B cell (primary cell): Measurements from ENCODE around the gene IRGC. TPM values are rescaled to one million over a fixed set of nuclear protein-coding genes. Genes with fewer than 3 reads are reported as not detected.

Source experiments
- ATAC-seq: fragments of 200-7000 bp; cut with Tn5 transposase; one replicate; pipeline ENCODE4 v1.10.0; 2021; ENCODE audit warnings: low read depth, mild to moderate bottlenecking, moderate number of reproducible peaks, moderate library complexity
- CTCF ChIA-PET: fragments of 350-600 bp; sonication (Branson Sonifier 250); formaldehyde crosslinking; loops from one replicate; lab custom pipeline; 2021; ENCODE audit warnings: antibody characterized with exemption, inconsistent platforms; lab: Charles Lee
- POLR2A ChIA-PET: fragments of 350-600 bp; sonication (Branson Sonifier 250); formaldehyde crosslinking; loops from one replicate; lab custom pipeline; 2021; ENCODE audit warnings: antibody characterized with exemption; lab: Charles Lee
- DNase-seq: peaks from one replicate; pipeline ENCODE4 v3.0.0; 2013
- H2AFZ ChIP-seq: 2 replicates; pipeline ENCODE4 v1.6.1; 2012; ENCODE audit warnings: mild to moderate bottlenecking, low read depth, low read length; ENCODE audit not compliant: insufficient read depth, poor library complexity, severe bottlenecking
- H3K27ac ChIP-seq, 2 donors: 1 replicate in 1 of 2; 2 replicates in 1 of 2; pipeline ENCODE4 v1.5.1; 2012 to 2013; ENCODE audit warnings: low read length in 2 of 2, mild to moderate bottlenecking in 2 of 2, moderate library complexity in 1 of 2
- H3K27me3 ChIP-seq, 4 experiments: fragments of 200-600 bp in 1 of 4; sonication (generic) in 1 of 4; replicated peaks in 1 of 4; 1 replicate in 2 of 4; 2 replicates in 2 of 4; pipeline versions ENCODE4 v1.6.1 to v1.7.0; 2013 to 2016; ENCODE audit warnings: low read length in 3 of 4, mild to moderate bottlenecking in 2 of 4, mixed read lengths in 1 of 4, moderate library complexity in 1 of 4; ENCODE audit not compliant: insufficient read depth in 4 of 4, control insufficient read depth in 3 of 4; ENCODE audit errors: control extremely low read depth in 1 of 4
- H3K36me3 ChIP-seq, 2 experiments: replicated peaks in 1 of 2; 1 replicate in 1 of 2; 2 replicates in 1 of 2; pipeline versions ENCODE4 v1.6.1 to v1.7.1; 2013; ENCODE audit warnings: low read length in 1 of 2; ENCODE audit not compliant: insufficient read depth in 2 of 2, control insufficient read depth in 1 of 2; ENCODE audit errors: control extremely low read depth in 1 of 2, extremely low read depth in 1 of 2
- H3K4me1 ChIP-seq, 2 donors: fragments of 200-600 bp in 1 of 2; sonication (generic) in 1 of 2; 1 replicate in 1 of 2; 2 replicates in 1 of 2; pipeline versions ENCODE4 v1.5.1 to v1.6.1; 2013 to 2017; ENCODE audit warnings: low read length in 2 of 2; ENCODE audit not compliant: control insufficient read depth in 2 of 2, insufficient read depth in 2 of 2
- H3K4me2 ChIP-seq: replicated peaks from 2 replicates; pipeline ENCODE3; 2012; ENCODE audit warnings: mild to moderate bottlenecking, low read depth, low read length; ENCODE audit not compliant: poor library complexity, severe bottlenecking
- H3K4me3 ChIP-seq, 5 experiments: fragments of 200-600 bp in 1 of 5; sonication (generic) in 1 of 5; 1 replicate in 3 of 5; 2 replicates in 2 of 5; pipeline versions ENCODE4 v1.5.1 to v1.7.0; 2011 to 2016; ENCODE audit warnings: low read length in 4 of 5, mild to moderate bottlenecking in 4 of 5, low read depth in 2 of 5, control low read depth in 1 of 5, moderate library complexity in 1 of 5; ENCODE audit not compliant: insufficient read depth in 1 of 5; ENCODE audit errors: control extremely low read depth in 1 of 5, extremely low read depth in 1 of 5
- H3K79me2 ChIP-seq: fragments of 200-600 bp; sonication (generic); one replicate; pipeline ENCODE4 v1.6.0; 2016; ENCODE audit warnings: low read length; ENCODE audit not compliant: control insufficient read depth, insufficient read depth
- H3K9ac ChIP-seq: fragments of 200-600 bp; sonication (generic); 2 replicates; pipeline ENCODE4 v1.6.1; 2017; ENCODE audit warnings: mild to moderate bottlenecking, low read length, moderate library complexity
- H3K9me3 ChIP-seq, 3 donors: one replicate each; pipeline versions ENCODE4 v1.6.1 to v1.7.1; 2013; ENCODE audit warnings: low read length in 2 of 3; ENCODE audit not compliant: control insufficient read depth in 2 of 3, insufficient read depth in 1 of 3; ENCODE audit errors: control extremely low read depth in 1 of 3
- H4K20me1 ChIP-seq: 2 replicates; pipeline ENCODE4 v1.6.0; 2012; ENCODE audit warnings: mild to moderate bottlenecking, low read length; ENCODE audit not compliant: insufficient read depth, control insufficient read depth, poor library complexity, severe bottlenecking
- H3K27ac Mint-ChIP-seq: one replicate; pipeline ENCODE4 v1.8.0; 2021; ENCODE audit warnings: mixed read lengths
- H3K27me3 Mint-ChIP-seq: one replicate; pipeline ENCODE4 v1.8.0; 2021; ENCODE audit warnings: mixed read lengths
- H3K4me1 Mint-ChIP-seq: one replicate; pipeline ENCODE4 v1.8.0; 2021; ENCODE audit warnings: mixed read lengths
- H3K4me3 Mint-ChIP-seq: one replicate; pipeline ENCODE4 v1.8.0; 2021; ENCODE audit warnings: mixed read lengths
- H3K9me3 Mint-ChIP-seq: one replicate; pipeline ENCODE4 v1.8.0; 2022; ENCODE audit warnings: mixed read lengths; ENCODE audit not compliant: insufficient read depth
- EZH2 ChIP-seq: IDR thresholded peaks from 2 replicates; pipeline ENCODE4 v1.6.1; 2012; ENCODE audit warnings: borderline replicate concordance, low read depth, mild to moderate bottlenecking, moderate library complexity, low read length; ENCODE audit not compliant: insufficient read depth, poor library complexity, severe bottlenecking
- WGBS: methylation state at CpG from one replicate; pipeline ENCODE4 v1.1.5; 2013; ENCODE audit warnings: missing lambda C conversion rate; ENCODE audit not compliant: insufficient coverage; 5-methylcytosine and 5-hydroxymethylcytosine counted together
- intact Hi-C: fragments of 100-400 bp; cut with micrococcal nuclease; formaldehyde crosslinking; loops from one replicate; pipeline ENCODE4 v1.10.0; 2022
- polyA plus RNA-seq: library from polyadenylated mRNA; depleted of rRNA; stranded (reverse); fragments of >200 nt; gene quantifications from 2 replicates; pipeline ENCODE4 v1.2.3, GENCODE V29; 2012
- total RNA-seq, 2 donors: library from RNA; stranded (reverse); fragments of 120-200 nt in 1 of 2; gene quantifications; 1 replicate in 1 of 2; 2 replicates in 1 of 2; pipeline versions ENCODE4 v1.2.3 to v1.2.4, GENCODE V29; 2013 to 2022
- TF ChIP-seq, protein P1 (sequence below): fragments of 200-600 bp; IDR thresholded peaks from one replicate; pipeline ENCODE4 v1.8.0; 2022; ENCODE audit warnings: antibody characterized with exemption, mild to moderate bottlenecking

The IRGC gene
- total and polyA plus RNA-seq, 2 donors (not counting 1 experiment from before 2014, with no cell fraction given) = not detected

- H3K4me2 ChIP-seq = no peak overlapping the region
- intact Hi-C loops = no loop called here
- no peak overlapping the region for H3K9ac ChIP-seq
Measured at GRCh38 chr19:43721469-43722048, 5.7 kb downstream of the IRGC start.

GRCh38 chr19:43723588-43723987 is 7.7 kb downstream of the IRGC start:
- H3K9me3 ChIP-seq = no peaks in the 10 kb centered on the region
- no peak overlapping the region for H3K9ac ChIP-seq
- no peak overlapping the region for H3K4me2 ChIP-seq
- H3K27me3 ChIP-seq = no peaks in the 10 kb centered on the region
- no peak overlapping the region for H3K27ac ChIP-seq
- H3K4me1 ChIP-seq = peaks cover 36 to 38% of the 10 kb centered on the region in 2 donors
- H3K36me3 ChIP-seq = peaks cover 0 to 6% of the 10 kb centered on the region in 2 experiments
- Mint-ChIP-seq H3K4me1 (peaks cover 26% of the 10 kb centered on the region), H3K27me3 (no peaks in the 10 kb centered on the region), H3K9me3 (no peaks in the 10 kb centered on the region), H3K4me3 (no peak overlapping the region), H3K27ac (no peak overlapping the region)
- intact Hi-C loops = no loop called here
- H3K79me2 ChIP-seq = no peaks in the 10 kb centered on the region
- ChIA-PET POLR2A (interaction anchor here (0.6 kb wide), 1 partner anchor 20 kb away, joined by 3 read pairs; no protein-coding TSS in a partner anchor), CTCF (interaction anchor here (1.0 to 1.1 kb wide), 2 partner anchors 22 to 42 kb away, joined by 3 to 5 read pairs; no protein-coding TSS in a partner anchor)
- no peak overlapping the region for H2AFZ ChIP-seq
- TF ChIP-seq, protein P1, sequence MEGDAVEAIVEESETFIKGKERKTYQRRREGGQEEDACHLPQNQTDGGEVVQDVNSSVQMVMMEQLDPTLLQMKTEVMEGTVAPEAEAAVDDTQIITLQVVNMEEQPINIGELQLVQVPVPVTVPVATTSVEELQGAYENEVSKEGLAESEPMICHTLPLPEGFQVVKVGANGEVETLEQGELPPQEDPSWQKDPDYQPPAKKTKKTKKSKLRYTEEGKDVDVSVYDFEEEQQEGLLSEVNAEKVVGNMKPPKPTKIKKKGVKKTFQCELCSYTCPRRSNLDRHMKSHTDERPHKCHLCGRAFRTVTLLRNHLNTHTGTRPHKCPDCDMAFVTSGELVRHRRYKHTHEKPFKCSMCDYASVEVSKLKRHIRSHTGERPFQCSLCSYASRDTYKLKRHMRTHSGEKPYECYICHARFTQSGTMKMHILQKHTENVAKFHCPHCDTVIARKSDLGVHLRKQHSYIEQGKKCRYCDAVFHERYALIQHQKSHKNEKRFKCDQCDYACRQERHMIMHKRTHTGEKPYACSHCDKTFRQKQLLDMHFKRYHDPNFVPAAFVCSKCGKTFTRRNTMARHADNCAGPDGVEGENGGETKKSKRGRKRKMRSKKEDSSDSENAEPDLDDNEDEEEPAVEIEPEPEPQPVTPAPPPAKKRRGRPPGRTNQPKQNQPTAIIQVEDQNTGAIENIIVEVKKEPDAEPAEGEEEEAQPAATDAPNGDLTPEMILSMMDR = no peak
- no peak for TF ChIP-seq EZH2
- WGBS = 100% methylated on average over 2 of the region's 8 CpGs
- ATAC-seq (no peak), DNase-seq (no peak)
- no peaks in the 10 kb centered on the region for H4K20me1 ChIP-seq
- no peak overlapping the region for H3K4me3 ChIP-seq

More at GRCh38 chr19:43721469-43722048, 5.7 kb downstream of the IRGC start:
- no peaks in the 10 kb centered on the region for H3K9me3 Mint-ChIP-seq
- H3K27me3 ChIP-seq = no peaks in the 10 kb centered on the region
- H3K4me3 Mint-ChIP-seq = no peak overlapping the region
- WGBS = 100% methylated on average over 2 of the region's 5 CpGs
- H2AFZ ChIP-seq = no peak overlapping the region
- peaks cover 16% of the 10 kb centered on the region for H3K4me1 Mint-ChIP-seq
- no peak for ATAC-seq
- no peaks in the 10 kb centered on the region for H3K79me2 ChIP-seq
- H3K9me3 ChIP-seq = no peaks in the 10 kb centered on the region
- no peak for TF ChIP-seq EZH2
- TF ChIP-seq, protein P1 = no peak
- no peak overlapping the region for H3K4me3 ChIP-seq
- H4K20me1 ChIP-seq = no peaks in the 10 kb centered on the region
- DNase-seq = no peak
- H3K27me3 Mint-ChIP-seq = no peaks in the 10 kb centered on the region
- peaks cover 25 to 27% of the 10 kb centered on the region in 2 donors for H3K4me1 ChIP-seq
- H3K36me3 ChIP-seq = no peaks in the 10 kb centered on the region
- ChIA-PET CTCF (interaction anchor here (0.7 to 1.3 kb wide), 2 partner anchors 10 to 53 kb away, joined by 3 read pairs; no protein-coding TSS in a partner anchor), POLR2A (no interaction called here)
- H3K27ac ChIP-seq = no peak overlapping the region
- no peak overlapping the region for H3K27ac Mint-ChIP-seq
